Measurements from ENCODE around the gene SKAP1.

Gene SKAP1

DNA sequence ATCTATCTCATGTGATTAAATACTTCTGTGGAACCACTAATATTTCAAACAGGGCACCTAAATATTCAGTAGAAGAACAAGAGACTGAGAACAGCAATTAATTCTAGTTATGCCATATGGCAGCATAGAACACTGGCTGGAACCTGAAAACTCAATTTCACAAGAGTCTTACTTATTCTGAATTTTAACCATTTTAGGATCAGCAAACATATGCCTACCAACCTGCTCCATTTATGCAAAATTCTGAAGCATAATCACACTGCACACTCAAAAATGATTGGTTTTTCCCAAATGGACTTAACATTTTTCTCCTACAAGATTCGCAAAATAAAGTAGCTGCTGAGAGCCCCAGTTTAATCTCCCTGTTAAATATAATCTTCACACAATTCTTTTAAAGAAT, 43.2 kb downstream of the SKAP1 start:
- TF ChIP-seq, protein P1, sequence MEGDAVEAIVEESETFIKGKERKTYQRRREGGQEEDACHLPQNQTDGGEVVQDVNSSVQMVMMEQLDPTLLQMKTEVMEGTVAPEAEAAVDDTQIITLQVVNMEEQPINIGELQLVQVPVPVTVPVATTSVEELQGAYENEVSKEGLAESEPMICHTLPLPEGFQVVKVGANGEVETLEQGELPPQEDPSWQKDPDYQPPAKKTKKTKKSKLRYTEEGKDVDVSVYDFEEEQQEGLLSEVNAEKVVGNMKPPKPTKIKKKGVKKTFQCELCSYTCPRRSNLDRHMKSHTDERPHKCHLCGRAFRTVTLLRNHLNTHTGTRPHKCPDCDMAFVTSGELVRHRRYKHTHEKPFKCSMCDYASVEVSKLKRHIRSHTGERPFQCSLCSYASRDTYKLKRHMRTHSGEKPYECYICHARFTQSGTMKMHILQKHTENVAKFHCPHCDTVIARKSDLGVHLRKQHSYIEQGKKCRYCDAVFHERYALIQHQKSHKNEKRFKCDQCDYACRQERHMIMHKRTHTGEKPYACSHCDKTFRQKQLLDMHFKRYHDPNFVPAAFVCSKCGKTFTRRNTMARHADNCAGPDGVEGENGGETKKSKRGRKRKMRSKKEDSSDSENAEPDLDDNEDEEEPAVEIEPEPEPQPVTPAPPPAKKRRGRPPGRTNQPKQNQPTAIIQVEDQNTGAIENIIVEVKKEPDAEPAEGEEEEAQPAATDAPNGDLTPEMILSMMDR (IDR thresholded peaks at IDR 0.05; ENCODE audit: control insufficient read depth, insufficient read depth, low read depth, low read length, missing control alignments) = no peak
- DNase-seq (ENCODE audit: low read depth) = no peak

GRCh38 chr17:48385319-48385718, 44.7 kb downstream of the SKAP1 start:
- TF ChIP-seq, protein P1 (IDR thresholded peaks at IDR 0.05; ENCODE audit: control insufficient read depth, insufficient read depth, low read depth, low read length, missing control alignments) = no peak
- no peak overlapping the region for H3K4me3 ChIP-seq (ENCODE audit: control insufficient read depth, low read depth, low read length)
- DNase-seq (ENCODE audit: low read depth) = no peak

More for the DNA sequence above, 43.2 kb downstream of the SKAP1 start:
- no peak overlapping the region for H3K4me3 ChIP-seq (ENCODE audit: control insufficient read depth, low read depth, low read length)

- DNase-seq (ENCODE audit: low read depth) = no peak
- TF ChIP-seq, protein P1 (IDR thresholded peaks at IDR 0.05; ENCODE audit: control insufficient read depth, insufficient read depth, low read depth, low read length, missing control alignments) = no peak
- no peak overlapping the region for H3K4me3 ChIP-seq (ENCODE audit: control insufficient read depth, low read depth, low read length)
Observed at GRCh38 chr17:48384164-48384563, 45.9 kb downstream of the SKAP1 start.

DNA sequence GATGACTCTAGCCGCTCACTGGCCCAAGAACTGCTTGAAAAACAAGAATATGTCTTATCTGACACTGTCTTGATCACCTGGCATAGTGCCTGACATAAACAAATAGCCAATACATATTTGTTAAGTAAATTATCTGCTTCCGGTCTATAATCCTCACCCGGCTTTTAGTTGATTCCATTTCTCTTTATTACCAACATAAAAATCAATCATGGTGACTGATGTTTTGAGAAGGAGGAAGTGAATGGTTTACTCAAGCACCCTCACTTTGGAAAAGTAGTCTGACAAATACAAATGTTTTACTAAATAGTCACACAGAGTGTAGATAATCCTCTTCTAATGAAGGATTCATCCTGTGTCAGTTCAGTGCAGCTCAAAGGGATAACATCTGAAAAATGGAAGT, 47.0 kb downstream of the SKAP1 start:
- H3K4me3 ChIP-seq (ENCODE audit: control insufficient read depth, low read depth, low read length) = no peak overlapping the region
- DNase-seq (ENCODE audit: low read depth) = no peak
- TF ChIP-seq, protein P1 (IDR thresholded peaks at IDR 0.05; ENCODE audit: control insufficient read depth, insufficient read depth, low read depth, low read length, missing control alignments) = no peak

GRCh38 chr17:48378708-48379392, 51.2 kb downstream of the SKAP1 start:
- TF ChIP-seq, protein P1 (IDR thresholded peaks at IDR 0.05; ENCODE audit: control insufficient read depth, insufficient read depth, low read depth, low read length, missing control alignments) = no peak
- no peak overlapping the region for H3K4me3 ChIP-seq (ENCODE audit: control insufficient read depth, low read depth, low read length)
- DNase-seq (ENCODE audit: low read depth) = no peak

- no peak for DNase-seq (ENCODE audit: low read depth)
- TF ChIP-seq, protein P1 (IDR thresholded peaks at IDR 0.05; ENCODE audit: control insufficient read depth, insufficient read depth, low read depth, low read length, missing control alignments) = no peak
- no peak overlapping the region for H3K4me3 ChIP-seq (ENCODE audit: control insufficient read depth, low read depth, low read length)
Observed at GRCh38 chr17:48378238-48378637, 51.8 kb downstream of the SKAP1 start.

All from AG09309 (cell line).